ENCODE measurements around the gene PIGC.

The PIGC gene

DNA sequence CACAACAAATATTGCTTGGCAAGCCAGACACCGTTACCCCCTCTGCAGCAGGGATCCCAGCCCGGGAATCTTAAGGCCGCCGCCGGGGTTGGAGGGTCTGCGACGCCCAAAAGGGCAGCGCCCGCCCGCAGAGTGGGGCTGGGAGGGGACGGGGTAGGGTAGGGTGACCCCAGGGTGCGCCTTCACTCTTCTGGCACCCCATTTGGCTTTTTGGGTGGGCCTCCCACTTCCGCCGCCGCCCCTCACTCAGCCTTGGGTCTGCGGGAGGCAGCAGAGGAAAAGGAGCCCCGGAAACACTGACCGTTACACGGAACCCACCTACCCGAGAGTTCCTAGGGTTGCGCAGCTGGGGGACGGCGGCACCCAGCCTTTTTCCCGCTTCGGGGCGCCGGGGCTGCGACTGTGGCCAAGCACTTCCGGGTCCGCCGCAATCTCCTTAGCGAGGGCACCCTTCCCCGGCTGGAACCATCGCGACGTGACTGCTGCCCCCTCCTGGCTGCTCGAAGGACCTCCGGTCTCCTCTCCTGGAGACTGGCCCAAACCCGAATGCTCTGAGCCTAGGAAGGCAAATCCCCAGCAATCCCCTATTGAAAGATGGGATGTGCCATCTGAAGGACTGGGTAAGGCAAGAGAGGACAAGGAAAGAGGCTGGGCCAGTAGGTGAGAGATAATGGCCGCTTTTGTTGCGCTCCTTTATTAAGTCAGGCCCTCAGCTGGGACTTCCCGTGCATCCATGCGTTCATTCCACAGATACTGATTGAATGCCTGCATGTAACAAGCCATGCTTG is at the start of gene PIGC:
PIGC (minus strand) TSS at position 404 of the 788 bp plus-strand sequence. CDS start 1,447 bp downstream, outside the sequence.
- DNase-seq = peak; percentile 70

DNA sequence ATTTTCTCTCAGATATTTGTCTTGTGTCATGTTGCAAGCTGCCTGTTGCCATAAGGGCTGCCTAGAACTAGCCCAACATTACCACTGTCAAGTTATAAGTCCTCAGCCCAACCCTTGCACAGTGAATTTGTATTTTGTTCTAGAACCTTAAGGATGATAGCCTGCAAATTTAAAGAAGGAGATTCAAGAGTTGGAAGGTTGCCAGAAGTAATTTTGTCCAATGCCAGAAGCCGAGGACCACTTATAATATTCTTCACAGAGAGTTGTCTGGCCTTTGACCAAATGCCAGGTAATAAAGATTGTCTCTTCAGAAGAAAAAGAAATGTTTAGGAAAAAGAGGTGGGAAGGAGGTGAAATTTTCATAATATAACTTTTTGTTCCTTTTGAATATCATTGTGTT is 48.6 kb upstream of the PIGC start:
- DNase-seq = no peak

DNA sequence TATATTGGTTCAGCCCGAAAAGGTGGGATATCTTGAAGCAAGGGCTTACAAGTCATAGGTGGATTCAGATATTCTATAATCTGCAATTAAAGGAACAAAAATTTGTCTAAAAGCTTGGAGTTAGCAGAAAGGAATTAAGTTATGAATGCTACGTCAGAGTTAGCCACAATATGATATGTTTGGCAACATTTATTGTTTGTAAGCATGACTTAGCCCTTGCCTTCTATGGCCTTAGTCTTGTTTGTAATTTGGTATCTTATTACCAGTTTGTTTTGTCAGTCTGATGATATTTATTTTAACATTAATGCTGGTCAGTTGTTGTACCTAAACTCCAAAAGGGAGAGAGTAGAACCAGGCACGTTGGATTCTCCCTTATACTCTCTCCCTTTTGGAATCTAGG is 46.0 kb upstream of the PIGC start:
- no peak for DNase-seq

GRCh38 chr1:172488393-172488792 is 44.5 kb upstream of the PIGC start:
- DNase-seq = no peak

DNA sequence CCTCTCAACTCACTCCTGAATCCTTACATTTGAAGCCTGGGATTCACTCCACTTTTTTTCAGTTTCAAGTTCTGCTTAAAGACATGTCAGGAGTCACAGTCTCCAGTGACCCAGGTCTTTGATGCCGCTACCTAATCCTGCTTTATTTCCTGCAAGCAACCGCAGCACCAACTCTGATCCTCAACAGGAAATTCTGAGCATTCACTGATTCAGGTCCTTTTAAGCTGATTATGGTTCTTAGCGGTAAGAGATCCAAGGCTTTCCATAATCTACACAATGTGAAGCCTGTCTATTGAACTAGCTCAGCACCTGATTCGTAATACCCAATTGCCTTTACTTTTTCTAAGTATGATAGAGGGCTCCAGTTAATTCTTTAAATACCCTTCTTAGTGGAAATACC is 43.7 kb upstream of the PIGC start:
- DNase-seq = no peak

DNA sequence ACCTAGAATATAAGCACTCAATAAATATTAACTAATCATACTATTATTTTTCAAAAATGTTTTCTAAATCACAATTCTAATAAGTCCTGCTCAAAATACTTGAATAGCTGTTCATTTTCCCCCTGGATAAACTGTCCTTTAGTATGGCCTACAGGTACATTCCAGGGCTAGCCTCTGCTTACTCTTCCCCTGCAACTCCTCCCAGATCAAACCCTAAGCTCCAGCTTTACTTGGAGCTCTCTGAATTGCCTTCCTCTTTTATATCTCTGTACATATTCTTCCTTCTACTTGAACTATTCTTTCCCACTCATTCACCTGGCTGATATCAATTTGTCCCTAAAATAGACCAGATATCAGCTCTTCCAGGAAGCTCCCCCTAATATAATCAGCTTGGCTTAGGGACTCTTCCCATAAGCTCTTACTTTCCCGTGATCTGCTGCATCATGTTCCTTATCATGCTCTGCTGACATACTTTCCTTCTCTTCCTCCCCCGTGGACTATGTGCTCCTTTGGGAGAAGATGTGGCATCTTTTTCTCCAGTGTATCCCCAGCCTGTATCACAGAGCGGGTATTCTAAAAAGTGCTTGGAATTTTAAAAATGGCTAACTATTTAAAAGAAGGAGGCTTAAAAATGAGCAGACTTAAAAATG is 43.1 kb upstream of the PIGC start:
- DNase-seq = no peak

GRCh38 chr1:172485626-172486025 is 41.8 kb upstream of the PIGC start:
- no peak for DNase-seq

DNA sequence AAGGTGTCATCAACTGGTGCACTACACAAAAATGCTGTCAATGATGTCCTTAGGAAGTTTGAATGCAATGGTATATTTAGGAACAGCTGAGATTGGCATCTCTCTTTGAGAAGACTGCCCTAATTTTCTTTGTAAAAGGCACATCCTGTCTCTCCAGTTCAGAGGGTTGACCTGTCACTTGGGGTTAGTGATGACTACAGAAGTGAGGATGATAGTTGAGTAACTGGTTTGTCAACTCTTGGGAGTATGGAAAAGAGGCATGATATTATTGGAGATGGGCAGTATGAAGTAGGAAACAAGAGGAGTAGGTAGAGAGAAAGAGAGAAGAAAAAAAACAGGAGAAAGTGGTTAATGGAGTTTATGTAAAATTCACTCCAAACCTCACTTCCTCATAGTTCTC is 40.4 kb upstream of the PIGC start:
- DNase-seq = no peak

GRCh38 chr1:172483448-172483847 is 39.6 kb upstream of the PIGC start:
- DNase-seq = no peak

DNA sequence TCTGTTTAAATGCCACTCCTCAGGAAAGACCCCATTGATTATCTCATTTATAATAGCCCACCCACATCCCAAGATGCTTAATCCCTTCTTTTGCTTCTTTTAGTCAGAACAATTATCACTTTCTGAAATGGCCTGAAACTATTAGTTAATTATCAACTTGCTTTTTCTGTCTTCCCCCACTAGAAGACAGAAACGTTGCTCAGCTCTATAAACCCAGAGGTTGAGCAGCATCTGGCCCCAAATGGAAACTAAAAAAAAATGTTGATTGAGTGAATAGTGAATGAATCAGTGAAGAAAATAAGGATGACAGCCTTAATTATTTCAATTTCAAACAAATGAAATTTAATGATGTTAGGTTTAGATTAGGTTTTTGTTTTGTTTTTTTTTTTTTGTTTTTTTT is 38.2 kb upstream of the PIGC start:
- no peak for DNase-seq

- DNase-seq = no peak
Measured at GRCh38 chr1:172480431-172480830, 36.6 kb upstream of the PIGC start.

GRCh38 chr1:172478485-172478884 is 34.6 kb upstream of the PIGC start:
- DNase-seq = no peak

- DNase-seq = no peak
Measured at GRCh38 chr1:172477741-172478140, 33.9 kb upstream of the PIGC start.

- DNase-seq = no peak
Measured at GRCh38 chr1:172477216-172477615, 33.3 kb upstream of the PIGC start.

DNA sequence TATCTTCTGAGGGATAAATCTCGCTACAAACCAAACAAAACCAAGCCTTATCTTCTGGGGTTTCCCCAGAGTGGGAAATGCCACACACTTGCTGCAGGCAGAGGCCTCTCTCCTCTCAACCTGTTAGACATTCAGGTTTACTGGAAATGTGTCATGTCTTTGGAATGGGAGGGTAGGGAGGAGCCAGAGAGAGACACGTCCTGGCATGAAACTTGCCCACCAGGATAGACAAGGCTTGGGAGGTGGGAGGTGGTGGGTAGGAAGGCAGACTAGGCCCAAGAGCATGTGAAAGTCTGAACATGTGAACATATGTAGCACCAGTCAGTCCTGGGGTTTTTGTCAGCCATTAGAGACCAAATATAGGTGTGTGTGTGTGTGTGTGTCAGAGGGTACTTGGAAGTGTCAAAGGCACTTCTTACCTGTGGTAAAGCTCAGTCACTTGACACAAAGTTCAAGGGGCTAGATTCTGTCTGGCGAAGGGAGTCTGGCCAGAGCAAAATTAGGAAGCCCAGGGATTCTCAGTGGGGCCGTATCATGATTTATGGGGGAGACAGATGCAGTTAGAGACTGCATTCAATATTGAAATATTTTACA is 32.4 kb upstream of the PIGC start:
- no peak for DNase-seq

DNA sequence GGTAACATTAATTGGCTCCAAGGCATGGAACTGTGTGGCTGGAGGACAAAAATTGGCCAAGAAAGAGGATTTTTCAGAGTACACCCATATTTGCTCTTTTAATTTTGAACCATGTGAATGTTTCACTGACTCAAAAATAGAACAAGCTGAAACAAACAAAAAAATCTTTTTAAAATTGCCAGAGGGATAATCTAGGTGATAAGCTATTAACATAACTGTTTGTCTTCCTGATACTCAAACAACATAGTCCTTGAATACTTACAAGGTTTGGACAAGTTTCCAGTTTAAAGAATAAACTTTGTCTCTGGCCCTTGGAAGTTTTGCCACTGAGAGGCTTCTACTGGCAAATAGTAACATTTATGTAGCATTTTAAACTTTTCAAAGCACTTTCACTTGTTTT is 30.0 kb upstream of the PIGC start:
- DNase-seq = no peak

- DNase-seq = no peak
Measured at GRCh38 chr1:172473302-172473701, 29.4 kb upstream of the PIGC start.

GRCh38 chr1:172472495-172472894 is 28.6 kb upstream of the PIGC start:
- no peak for DNase-seq

- DNase-seq = no peak
Measured at GRCh38 chr1:172471666-172472065, 27.8 kb upstream of the PIGC start.

DNA sequence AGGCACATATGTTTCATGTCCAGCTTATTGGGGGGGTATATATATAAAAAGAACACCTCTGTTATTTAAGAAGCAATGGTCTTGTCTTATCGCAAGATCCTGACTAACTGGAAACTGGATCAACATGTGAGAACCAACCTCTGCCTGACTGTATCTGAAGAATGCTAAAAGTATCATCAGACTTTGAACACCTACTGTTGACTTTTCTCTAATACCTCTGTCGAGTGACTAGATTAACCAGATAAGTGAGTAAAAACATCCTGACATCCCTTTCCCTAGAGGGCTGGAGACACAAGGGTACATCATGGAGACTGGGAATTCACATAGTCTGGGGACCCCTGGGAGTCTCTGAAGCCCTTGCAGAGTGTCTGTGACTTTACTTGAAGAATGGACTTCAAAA is 26.3 kb upstream of the PIGC start:
- DNase-seq = no peak

DNA sequence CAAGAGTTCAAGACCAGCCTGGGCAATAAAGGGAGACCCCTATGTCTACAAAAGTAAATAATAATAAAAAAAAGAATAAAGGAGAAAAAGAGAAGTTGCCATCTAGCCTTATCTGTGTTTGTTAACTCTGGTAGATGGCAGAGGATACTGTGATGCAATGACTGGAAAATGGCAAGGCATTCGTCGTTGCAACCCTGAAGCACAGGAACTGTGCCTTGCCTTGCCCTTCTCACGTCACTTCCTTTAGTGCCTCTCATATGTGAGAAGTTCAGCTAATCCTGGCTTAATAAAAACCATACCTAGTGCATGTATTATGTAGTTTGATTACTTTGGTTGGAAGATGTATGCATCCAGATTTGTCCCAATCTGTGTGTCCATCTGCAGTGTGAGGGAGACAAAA is 25.8 kb upstream of the PIGC start:
- DNase-seq = no peak

GRCh38 chr1:172468296-172468695 is 24.4 kb upstream of the PIGC start:
- no peak for DNase-seq

DNA sequence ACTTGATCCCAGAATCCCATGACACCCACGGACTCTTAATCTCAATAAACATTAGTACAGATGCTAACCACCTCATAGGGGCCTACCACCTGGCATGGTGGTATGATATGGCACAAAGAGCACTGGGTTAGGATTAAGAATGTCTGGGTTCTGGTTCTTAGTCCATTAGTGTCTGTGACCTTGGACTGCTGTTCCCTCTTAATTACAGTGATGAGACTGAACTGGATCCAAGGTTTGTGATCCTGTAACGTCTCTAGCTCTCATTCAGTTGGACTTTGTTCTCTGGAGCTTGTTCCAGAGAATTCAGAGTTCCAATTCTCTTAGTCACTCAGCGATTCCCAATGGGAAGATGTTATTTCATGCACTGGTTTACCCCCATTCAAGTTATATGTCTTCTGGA is 23.6 kb upstream of the PIGC start:
- no peak for DNase-seq

DNA sequence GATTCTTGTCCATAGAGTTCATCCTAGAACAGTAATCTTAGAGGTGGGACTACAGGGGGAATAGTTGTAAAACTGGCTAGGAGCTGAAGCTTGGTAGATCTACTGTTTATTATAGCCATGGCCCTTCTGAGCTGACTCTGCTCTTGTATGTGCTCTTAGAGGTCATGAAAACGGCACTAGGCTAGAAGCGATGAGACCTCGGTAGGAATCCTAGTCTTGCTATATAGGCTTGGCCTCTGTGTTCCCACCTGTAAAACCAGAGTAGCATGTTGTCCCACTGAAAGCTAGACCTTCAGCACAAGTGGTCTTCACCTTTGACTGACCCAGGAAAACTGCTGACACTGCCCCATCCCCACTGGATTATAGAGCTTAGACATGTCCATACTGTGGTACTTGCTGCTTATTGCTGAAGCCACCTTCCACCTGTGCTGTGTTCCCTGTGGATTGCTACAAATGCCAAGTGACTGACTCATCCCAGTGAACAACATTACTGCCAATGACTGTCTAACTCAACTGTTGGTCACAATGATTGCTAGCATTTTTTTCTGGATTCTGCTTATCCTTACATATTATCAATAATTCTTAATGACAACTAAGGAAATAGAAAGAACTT is 23.0 kb upstream of the PIGC start:
- no peak for DNase-seq

Data from DMS79 (cell line).